HG03196 (cell line): ENCODE results near the gene TMEM143.
A peak's percentile ranks its signal among the peaks of the same experiment; 100 is the strongest.

Experiments used
- ATAC-seq: cut with Tn5 transposase; IDR thresholded peaks from one replicate; pipeline ENCODE4 v1.9.1; 2021; ENCODE audit not compliant: unreplicated experiment

Gene TMEM143

DNA sequence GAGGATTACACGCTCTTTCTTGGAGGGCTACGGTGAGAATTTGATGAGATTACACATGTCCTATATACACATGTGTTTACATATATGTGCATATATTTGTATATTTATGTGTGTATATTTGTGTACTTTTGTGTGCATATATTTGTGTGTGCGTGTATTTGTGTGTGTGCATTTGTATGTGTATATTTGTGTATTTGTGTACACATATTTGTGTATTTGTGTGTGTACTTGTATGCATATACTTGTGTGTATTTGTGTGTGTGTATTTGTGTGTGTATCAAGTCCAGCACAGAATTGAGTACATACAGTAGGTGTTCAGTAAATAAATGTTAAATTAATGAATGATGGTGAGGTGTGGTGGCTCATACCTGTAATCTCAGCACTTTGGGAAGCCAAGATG is 1.8 kb downstream of the TMEM143 start:
- no peak for ATAC-seq

DNA sequence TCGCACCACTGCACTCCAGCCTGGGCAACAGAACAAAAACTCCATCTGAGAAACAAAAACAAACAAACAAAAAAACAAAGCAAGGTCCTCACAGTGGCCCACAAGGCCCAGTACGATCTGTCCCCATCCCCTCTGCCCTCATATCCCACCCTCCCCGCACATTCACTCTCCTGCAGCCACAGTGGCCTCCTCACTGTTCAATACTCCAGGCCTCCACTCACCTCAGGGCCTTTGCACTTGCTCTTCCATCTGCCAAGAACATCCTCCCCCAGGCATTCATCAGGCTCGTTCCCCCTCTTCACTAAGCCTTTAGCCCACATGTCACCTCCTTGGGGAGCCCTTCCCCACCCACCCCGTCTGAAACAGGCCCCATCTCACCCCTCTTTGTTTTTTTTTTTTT is 4.6 kb downstream of the TMEM143 start:
- no peak for ATAC-seq

DNA sequence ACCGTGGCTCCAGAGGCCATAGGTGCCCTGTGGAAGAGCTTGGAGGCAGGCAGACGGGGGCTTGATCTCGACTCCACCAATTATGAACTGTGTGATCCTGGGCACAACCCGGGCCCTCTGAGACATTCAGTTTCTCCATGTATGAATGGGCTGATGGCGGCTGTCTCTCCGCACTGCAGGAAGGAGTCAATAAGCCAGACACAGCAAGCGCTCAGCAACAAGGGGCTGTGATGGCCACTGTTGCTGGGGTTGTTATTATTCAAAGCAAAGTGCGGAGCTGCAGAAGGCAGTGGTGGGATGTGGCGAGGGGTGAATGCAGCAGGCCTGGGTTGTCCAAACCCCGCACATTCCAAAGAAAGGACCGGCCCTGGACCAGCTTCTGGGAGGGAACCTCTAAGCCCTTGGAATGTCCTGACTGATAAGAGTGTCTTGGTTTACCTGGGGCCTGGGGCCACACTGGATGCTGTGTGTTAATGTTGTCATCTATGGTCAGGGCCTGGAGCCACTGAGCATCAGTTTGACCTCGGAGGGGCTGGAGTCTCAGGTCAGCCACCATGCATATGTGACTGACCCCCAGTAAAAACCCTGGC is 8.3 kb downstream of the TMEM143 start:
- ATAC-seq, result no peak

DNA sequence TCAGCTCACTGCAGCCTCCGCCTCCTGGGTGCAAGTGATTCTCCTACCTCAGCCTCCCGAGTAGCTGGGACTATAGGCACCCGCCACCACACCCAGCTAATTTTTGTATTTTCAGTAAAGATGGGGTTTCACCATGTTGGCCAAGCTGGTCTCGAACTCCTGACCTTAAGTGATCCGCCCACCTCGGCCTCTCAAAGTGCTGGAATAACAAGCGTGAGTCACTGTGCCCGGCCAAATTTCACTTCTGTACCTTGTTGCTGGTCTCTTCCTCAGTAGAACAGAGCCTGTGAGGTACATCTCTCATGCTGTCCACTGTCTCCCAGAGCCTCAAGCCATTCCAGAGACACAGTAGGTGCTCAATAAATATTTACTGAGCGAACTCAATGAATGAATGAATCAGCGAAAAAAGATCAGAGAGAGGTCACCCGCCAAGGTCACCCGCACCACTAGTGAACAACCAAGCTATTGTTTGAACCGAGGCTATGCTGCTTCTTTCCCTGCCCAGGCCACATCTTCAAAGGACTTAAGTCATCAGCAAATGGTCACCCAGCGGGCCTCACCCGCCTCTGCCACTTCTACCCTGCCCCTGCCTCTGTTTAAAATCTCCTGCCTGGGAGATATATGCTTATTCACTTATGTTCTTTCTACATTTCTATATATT is 9.3 kb downstream of the TMEM143 start:
- ATAC-seq, result no peak

DNA sequence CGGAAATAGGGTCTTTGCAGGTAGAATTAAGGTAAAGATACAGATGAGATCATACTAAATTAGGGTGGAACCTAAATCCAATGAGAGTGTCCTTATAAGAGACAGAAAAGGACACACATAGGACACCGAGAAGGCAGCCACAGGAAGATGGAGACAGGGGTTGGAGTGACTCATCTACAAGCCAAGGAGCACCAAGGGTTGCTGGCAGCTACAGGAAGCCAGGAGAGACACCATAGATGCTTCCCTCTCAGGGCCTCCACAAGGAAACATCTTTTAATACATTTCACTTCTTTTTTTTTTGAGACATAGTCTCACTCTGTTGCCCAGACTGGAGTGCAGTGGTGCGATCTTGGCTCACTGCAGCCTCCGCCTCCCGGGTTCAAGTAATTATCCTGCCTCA is 10.1 kb downstream of the TMEM143 start:
- no peak for ATAC-seq

DNA sequence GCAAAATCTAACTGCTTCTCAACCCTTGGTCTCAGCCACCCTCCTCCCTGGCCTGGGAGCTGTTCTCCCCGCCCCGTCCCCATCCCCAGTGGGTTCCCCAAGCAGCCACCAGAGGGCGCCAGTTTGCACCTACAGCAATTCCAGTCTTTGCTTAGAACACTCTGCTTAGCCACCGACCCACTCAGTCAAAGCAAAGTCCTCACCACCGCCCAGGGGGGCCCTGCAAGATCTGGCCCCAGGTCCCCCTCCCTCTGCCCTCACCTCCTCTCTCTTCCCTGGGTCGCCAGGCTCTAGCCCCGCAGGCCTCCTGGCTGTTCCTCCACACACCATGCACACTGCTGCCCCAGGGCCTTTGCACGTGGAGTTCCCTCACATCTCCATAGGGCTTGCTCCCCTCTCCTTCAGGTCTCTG is 12.4 kb downstream of the TMEM143 start:
- ATAC-seq, result no peak

DNA sequence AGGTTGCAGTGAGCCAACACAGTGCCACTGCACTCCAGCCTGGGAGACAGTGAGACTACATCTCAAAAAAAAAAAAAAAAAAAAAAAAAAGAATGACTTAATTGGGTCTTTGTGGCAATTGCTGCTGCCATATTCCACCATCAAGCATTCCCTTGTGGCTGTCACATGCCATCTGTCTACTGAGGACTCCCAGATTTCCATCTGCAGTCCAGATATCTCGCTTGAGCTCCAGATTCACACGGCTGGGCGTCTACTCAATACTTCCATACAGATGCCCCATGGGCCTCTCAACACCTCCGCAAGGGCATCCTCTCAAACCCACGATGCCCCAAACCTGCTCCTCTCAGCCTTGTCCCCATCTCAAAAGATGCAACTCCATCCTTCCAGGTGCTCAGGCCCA is 12.9 kb downstream of the TMEM143 start:
- no peak for ATAC-seq

DNA sequence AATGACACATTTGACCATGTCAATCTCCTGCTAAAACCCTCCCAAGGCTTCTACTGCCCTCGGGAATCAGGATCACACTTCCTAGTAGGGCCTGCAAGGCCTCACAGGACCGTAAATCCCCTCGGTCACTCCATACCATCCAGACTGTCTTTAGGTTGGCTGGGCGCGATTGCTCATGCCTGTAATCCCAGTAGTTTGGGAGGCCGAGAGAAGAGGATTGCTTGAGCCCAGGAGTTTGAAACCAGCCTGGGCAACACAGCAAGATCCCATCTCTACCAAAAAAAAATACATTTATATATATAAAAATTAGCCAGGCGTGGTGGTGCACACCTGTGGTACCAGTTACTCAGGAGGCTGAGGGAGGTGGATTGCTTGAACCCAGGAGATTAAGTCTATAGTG is 15.0 kb downstream of the TMEM143 start:
- ATAC-seq, result no peak

DNA sequence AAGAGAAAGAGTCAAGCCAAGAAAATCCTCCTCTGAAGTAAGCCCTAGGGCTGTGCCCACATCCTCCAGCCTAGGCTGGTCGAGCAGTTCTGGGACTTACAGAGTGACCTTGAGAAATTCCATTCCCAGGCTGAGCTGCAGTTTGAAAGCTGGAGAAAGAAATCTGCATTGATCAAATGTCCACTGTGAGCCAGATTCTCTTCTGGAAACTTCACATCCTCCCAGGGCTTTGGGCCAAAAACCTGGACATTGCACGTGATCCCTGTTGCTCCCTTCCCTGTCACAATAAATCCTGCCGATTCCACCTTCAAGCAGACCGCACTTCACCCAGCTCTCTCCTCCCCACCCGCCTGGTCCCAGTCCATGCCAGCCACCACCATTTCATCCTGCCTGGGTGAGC is 15.7 kb downstream of the TMEM143 start:
- ATAC-seq, result no peak

DNA sequence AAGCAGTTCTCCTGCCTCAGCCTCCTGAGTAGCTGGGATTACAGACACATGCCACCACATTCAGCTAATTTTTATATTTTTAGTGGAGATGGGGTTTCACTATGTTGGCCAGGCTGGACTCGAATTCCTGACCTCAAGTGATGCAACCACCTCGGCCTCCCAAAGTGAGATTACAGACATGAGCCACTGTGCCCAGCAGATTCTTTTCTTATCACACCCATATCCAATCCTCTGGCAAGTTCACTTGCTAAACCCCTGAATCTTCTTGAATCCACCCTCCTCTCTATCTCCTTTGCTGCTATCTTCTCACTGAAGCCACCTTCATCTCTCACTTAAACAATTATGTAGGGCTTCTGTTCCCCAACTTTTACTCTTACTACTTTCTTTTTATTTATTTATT is 17.5 kb downstream of the TMEM143 start:
- no peak for ATAC-seq

DNA sequence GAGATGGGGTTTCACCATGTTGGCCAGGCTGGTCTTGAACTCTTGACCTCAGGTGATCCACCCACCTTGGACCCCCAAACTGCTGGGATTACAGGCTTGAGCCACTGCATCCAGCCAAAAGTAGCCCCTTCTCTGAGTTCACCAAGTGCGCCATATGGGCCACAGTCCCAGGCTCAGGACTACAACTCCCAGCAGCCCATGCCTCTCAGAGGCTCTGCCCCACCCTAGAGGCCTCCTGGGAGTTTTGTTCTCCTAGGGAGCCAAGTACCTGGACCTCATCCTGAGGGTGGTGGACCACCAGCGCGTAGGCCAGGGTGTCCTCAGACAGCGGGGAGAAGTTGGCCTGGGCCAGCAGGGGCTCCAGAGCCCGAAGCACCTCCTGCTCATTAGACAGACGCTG is 18.8 kb downstream of the TMEM143 start:
- no peak for ATAC-seq

DNA sequence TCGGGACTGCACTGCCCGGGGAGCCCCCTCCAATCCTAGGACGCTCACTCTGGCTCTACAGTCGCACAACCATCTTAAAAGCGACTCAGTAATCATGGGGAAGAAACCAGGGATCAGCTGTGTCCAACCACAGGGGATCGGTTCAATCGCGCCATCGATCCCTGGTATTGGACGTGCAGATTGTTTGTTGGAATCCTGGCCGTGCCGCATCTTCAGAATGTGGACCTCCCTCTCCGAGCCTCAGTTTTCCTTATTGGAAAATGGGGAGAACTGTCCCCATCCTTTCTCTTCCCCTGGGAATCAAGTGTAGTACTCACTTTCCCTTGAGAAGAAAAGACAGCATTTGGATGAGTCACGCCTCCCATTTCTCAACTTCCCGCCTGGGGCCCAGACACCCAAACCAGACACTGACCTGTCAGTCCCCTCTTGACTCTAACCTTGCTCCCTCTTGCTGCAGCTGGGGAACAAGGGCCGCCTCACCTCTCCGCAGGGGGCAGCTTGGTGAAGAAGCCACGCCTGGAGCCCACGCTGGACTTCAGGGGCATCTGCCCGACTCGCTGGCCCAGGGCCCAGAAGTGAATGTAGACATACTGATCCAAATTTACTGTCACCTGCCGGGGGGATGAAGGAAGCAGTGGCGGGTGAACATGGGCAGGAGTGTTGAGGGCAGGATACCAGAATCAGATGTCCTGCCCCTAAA is 20.7 kb downstream of the TMEM143 start:
- no peak for ATAC-seq

DNA sequence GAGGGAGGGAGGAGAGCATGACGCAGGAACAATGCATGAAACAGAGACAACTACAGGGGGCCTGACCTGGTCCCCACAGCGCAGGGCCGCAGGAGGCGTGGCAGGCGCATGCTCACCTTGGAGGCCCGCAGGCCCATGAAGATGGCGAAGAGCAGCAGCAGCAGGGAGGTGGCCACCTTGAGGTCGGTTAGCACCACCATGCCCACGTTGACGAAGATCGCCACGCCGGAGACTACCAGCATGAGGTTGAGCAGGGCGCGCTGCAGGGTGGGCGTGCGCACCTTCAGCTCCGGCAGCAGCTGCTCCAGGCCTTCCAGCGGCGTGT is 21.4 kb downstream of the TMEM143 start:
- ATAC-seq, result no peak

DNA sequence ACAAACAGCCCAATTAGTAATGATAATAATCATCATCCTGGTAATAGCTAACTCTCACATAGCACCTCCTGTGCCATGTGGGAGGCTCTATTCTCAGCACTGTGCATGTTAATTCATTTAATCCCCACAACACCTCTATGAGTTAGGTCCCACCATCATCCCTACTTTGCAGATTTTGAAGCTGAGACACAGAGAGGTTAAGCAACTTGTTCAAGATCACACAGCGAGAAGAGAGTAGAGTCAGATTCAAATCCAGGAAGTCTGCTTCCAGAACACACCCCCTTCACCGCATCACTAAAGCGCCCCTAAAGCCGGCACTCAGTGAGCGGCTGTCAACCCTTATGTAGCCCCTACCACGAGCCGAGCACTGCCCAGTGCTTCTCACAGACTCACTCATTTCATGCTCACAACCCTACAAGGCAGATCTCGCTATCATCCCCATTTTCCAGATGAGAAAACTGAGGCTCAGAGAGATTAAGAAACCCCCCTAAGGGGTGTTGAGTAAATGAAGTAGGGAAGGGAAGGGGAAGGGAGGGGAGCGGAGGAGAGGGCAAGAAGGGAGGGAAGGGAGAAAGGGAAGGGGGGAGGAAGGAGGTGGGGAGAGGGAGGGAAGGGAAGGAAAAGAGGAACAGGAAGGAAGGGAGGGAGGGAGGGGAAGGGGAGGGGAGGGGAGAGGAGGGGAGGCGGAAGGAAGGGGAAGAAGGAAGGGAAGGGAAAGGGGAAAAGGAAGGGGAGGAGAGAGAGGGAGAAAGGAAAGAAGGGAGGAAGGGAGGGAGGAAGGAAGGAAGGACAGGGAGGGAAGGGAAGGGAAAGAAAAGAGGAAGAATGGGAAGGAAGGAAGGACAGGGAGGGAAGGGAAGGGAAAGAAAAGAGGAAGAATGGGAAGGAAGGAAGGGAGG is 22.0 kb downstream of the TMEM143 start:
- no peak for ATAC-seq

DNA sequence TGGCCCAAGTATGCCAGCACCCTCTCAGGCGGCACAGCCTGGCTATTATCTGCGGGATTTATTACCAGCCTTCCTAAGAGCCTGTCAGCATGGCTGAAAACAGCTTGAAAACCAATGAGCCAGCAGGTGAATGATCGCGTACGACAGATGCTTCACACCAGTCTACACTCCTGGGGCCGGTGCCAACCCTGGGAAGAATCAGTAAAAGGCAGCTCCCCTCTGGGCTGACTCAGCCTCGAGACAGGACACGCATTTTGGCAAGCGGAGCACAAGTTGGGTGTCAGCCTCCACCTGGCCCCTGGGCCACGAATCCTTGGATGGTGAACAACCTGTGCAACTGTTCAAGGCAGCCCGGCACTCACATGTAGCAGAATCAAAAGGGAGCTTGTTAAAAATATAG is 22.7 kb downstream of the TMEM143 start:
- no peak for ATAC-seq

DNA sequence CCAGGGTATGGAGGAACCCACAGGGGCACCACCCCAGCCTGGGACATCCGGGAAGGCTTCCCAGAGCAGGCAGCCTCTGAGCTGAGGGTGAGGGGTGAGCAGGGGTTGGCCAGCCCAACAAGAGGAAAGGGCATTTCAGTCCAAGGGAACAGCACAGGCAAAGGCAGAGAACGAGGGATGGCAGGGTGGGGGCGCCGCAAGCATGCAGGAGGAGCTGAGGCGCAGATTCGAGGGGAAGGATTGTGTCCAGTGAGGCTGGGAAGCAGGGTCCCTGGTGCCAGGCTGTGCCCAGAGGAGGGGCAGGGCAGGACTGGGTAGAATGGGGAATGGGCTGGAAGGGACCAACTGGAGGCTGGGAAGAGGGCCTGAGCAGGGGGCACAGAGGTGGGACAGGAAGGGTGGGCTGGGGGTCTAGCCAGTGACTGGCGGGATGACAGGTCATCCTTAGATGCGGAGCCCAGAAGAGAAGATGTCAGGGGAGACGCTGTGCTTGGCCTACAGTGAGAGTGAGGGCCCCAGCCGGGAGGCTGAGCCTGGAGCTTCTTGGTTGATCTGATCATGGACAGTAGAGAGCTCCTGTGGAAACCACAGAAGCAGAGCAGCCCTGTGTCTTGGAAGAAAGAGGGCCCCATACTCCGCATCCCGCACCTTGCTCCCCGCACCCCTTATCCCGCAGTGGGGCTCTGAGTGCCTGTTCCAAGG is 24.8 kb downstream of the TMEM143 start:
- ATAC-seq, result no peak

DNA sequence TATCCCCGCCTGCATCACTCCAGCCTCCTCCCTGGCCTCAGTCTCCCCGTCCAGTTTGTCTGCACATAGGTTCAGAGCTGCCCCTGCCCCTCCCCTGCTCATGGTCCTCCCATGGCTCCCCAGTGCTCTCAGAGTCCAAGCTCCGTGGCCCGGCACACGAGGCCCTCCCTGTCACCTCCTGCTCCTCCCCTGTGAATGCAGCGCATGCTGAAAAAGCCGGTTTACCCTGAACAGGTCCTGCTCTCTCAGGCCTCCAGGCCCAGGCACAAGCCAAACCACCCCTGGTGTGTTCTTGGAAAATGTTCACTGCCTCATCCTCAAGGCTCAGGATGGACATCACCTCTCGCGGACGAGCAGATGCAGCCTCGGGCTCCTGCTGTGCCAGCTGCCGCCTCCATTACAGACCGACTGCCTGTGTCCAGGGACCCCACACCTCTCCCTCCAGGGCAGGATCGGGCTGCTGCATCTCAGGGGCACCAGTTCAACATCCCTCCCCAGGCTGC is 25.4 kb downstream of the TMEM143 start:
- no peak for ATAC-seq

DNA sequence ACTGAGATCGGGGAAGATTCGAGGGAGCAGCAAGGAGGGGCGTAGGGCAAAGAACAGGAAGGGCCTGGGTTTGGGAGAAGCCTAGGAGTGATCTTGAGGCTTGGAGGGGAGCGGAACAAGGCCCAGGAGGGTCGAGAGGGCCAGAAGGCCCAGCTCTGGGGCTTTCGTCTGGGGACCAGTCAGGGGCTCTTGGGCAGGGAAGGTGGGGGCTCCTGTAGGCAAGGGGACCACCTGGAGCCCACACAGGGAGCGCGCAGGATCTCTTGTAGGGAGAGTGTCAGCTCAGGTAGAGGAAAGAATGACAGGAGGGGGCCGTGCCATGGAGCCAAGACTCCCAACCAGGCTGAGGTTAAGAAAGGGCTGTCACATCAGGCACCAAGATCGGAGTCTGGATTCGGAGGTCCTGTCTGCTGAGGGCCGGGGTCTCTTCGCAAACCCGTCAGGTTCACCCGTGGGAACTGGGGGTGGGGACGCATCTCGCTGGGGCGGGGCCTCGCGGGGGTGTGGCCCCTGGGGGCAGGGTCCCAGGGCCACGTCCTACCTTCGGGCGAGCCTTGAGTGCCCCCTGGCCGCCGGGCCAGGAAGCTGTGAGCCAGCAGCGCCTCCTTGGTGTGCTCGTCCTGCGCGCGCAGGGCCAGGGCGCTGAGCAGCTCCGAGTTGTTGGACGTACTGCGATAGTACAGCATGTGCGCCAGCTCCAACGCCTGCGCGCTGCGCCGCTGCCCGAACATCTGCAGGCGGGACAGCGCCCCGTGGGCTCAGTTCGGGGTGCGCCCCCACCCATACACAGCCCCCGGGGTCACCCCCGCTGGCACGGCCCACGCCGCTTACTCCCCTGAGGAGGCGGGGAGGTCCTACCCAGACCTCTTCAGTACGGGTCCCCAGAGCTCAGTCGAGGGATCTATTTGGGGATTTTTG is 30.0 kb downstream of the TMEM143 start:
- peak; percentile 48 for ATAC-seq

DNA sequence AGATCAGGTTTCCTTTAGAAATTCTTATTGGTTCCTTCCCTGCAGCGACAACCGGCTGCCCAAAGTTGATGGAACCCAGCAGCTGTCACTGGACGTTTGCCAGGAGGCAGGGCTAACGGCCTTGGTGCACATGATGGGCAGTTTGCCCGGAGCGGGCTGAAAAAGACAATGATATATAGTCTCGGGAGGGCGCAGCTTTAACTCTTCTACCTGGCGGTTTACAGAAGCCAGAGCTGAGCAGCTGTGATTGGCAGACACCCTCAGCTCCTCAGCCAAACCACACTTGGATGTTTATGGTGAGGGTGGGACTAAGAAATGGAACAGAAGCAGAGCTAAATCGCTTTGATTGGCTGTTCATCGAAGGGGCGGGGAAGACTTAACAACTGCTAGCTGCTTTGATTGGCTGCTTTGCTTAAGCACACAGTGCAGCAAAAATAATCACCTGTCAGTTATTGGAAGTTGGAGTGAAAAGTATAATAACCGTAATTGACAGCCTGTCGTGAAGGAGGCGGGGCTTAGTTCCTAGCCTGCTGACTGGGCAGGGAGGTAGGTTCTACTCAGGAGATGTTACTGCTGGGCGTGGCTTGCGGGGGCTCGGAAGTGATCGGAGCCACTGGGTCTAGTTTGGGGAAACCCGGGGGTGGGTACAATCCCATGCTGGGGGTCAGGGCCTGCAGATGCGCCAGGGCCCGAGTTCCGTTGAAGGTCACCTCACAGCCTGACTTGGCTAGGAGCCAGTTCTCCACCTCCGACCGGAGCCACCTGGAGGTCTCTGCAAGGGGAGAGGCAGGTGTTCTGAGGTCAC is 30.9 kb downstream of the TMEM143 start:
- ATAC-seq, result peak; percentile 63
